ENCODE results near the gene FRYL. TPM values are rescaled to one million over a fixed set of nuclear protein-coding genes. Genes with fewer than 3 reads are reported as not detected.

The FRYL gene
- total and polyA plus RNA-seq, 12 donors, result 11.7 to 60.1 (median 36.4) TPM

DNA sequence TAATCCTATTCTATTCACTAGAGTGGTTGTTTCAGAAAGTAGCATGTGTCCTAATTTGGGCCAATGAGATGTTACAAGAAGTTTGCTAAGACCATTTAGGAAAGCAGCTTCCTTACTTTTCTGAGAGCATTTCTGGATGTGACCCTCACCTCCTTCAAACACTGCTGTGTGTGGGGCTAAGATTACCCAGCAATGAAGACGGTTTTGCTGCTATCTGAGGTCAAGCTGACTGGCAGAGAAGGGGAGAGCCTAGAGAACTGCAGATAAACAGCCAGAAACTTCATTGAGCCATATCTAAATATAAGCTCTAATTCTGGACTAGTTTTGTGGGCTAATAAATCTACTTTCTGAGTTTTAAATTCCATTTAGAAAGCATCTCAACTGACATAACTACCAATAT lies 253.7 kb downstream of the FRYL start:
- no peaks in the 10 kb centered on the region for H3K9me3 ChIP-seq
- no peak for TF ChIP-seq CTCF (IDR thresholded peaks at IDR 0.05)
- intact Hi-C loops (cut with DNase I), result no loop called here
- WGBS, 2 donors, result 60 to 65% methylated on average over 1 of the region's 1 CpG
- no peaks in the 10 kb centered on the region for H3K27me3 ChIP-seq
- ATAC-seq, result no peak
- H3K4me3 ChIP-seq, result no peak overlapping the region
- no peak overlapping the region for H3K27ac ChIP-seq
- H3K4me1 ChIP-seq, result no peaks in the 10 kb centered on the region
- peaks cover 0 to 100% (median 65%) of the 10 kb centered on the region in 9 donors for H3K36me3 ChIP-seq
- DNase-seq, result no peak

- 98 to 99% methylated on average over 3 of the region's 3 CpGs for WGBS, 2 donors
- Histone ChIP-seq H3K27ac (no peak overlapping the region), H3K4me1 (no peaks in the 10 kb centered on the region), H3K36me3 (peaks cover 0 to 100% (median 58%) of the 10 kb centered on the region in 9 donors), H3K27me3 (no peaks in the 10 kb centered on the region), H3K9me3 (no peaks in the 10 kb centered on the region), H3K4me3 (no peak overlapping the region)
- no peak for TF ChIP-seq CTCF (IDR thresholded peaks at IDR 0.05)
- DNase-seq, result no peak
- no peak for ATAC-seq
- intact Hi-C loops (cut with DNase I), result no loop called here
These were observed 261.9 kb downstream of the FRYL start for GRCh38 chr4:48518143-48518542.

DNA sequence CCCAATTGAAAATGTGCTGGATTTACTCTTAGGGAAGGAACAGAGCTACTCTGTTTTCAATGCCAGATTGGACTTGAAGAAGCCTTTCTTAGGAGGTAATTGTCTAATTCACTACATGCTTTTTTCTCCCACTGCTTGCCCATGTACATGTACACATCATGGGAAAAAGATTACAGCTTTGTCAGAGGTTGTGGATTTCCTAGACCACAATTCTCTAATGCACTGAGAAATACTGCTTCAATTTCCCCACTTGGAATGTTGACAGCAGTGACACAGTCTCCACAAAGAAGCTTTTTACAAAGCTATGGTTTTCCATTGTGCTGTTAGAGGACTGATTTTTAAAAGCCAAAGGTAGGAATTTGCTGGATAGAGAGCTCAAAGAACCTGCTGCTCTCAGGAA lies 270.5 kb downstream of the FRYL start:
- Histone ChIP-seq H3K27me3 (no peaks in the 10 kb centered on the region), H3K36me3 (peaks cover 0 to 100% (median 75%) of the 10 kb centered on the region in 9 donors), H3K4me1 (no peaks in the 10 kb centered on the region), H3K4me3 (no peak overlapping the region), H3K27ac (no peak overlapping the region), H3K9me3 (no peaks in the 10 kb centered on the region)
- intact Hi-C loops (cut with DNase I), result no loop called here
- ATAC-seq, result no peak
- no peak for DNase-seq
- TF ChIP-seq CTCF (IDR thresholded peaks at IDR 0.05), result no peak

DNA sequence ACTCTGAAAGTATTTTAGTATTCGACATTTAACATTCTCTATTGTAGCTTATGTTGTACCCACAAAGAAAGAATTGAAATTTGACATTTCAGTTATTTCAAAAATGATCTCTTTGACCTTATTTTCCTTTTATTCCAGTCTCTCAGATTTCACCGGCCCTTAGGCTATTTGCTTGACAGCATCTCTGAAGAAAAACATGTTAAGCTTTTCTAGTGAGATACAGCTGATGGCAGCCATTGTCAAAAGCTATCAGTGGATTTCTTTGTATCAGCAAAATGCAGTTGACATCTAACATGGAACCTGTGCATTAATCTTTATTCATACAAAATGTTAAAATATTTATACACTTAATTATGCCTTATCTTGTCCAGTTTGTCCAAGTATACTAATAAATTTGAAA lies 273.4 kb downstream of the FRYL start:
- H3K27me3 ChIP-seq, result no peaks in the 10 kb centered on the region
- intact Hi-C loops (cut with DNase I), result no loop called here
- H3K4me3 ChIP-seq, result no peak overlapping the region
- H3K4me1 ChIP-seq, result no peaks in the 10 kb centered on the region
- H3K9me3 ChIP-seq, result no peaks in the 10 kb centered on the region
- no peak for DNase-seq
- no peak overlapping the region for H3K27ac ChIP-seq
- no peak for ATAC-seq
- peaks cover 0 to 100% (median 53%) of the 10 kb centered on the region in 9 donors for H3K36me3 ChIP-seq
- TF ChIP-seq CTCF (IDR thresholded peaks at IDR 0.05), result no peak
- WGBS, 2 donors, result 91% methylated on average over 2 of the region's 2 CpGs

DNA sequence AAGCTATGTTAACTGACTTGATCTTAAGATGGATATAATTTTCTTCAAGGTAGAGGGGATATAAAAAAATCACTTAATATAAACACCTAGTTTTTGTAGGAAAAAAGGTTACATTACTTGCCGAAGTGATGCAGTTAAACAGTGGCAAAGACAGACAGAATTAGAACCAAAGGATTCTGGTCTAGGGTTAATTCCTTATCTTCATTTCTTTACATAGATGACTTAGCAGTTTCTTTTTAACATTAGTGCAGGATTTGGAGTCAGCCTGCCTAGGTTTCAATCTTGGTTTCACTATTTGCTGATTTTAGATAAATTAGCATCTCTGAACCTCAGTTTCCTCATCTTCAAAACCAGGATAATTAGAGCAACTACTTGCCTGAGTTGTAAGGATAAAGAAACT lies 275.7 kb downstream of the FRYL start:
- DNase-seq, result no peak
- TF ChIP-seq CTCF (IDR thresholded peaks at IDR 0.05), result no peak
- no peak for ATAC-seq
- Histone ChIP-seq H3K36me3 (peaks cover 0 to 100% (median 50%) of the 10 kb centered on the region in 9 donors), H3K27ac (no peak overlapping the region), H3K27me3 (no peaks in the 10 kb centered on the region), H3K9me3 (no peaks in the 10 kb centered on the region), H3K4me3 (no peak overlapping the region), H3K4me1 (no peaks in the 10 kb centered on the region)
- intact Hi-C loops (cut with DNase I), result no loop called here
- 90 to 92% methylated on average over 1 of the region's 1 CpG for WGBS, 2 donors

All from heart right ventricle (tissue), 16 donors.